ENCODE results near the gene TMEM91. TPM values are rescaled to one million over a fixed set of nuclear protein-coding genes. Genes with fewer than 3 reads are reported as not detected.
"Not testable (repeated sequence)": the region's sequence is repeated elsewhere in the genome, so short reads cannot be mapped to it uniquely, and the experiment has no call there.

TMEM91 gene
- total RNA-seq, 3 donors from 2014 or later = 1.2 to 2.4 (median 1.5) TPM

GRCh38 chr19:41377977-41378709 is 1.8 kb downstream of the TMEM91 start:
- Mint-ChIP-seq H3K4me1 (ENCODE audit: low read depth) (peaks cover 10% of the 10 kb centered on the region), H3K27me3 (ENCODE audit: low read depth) (no peaks in the 10 kb centered on the region), H3K9me3 (no peaks in the 10 kb centered on the region), H3K4me3 (no peak overlapping the region), H3K36me3 (ENCODE audit: insufficient read depth) (peaks cover 3% of the 10 kb centered on the region)
- ATAC-seq (peak; percentile 54 to 58), DNase-seq (no peak)

GRCh38 chr19:41381536-41381935 is 5.2 kb downstream of the TMEM91 start:
- not testable (repeated sequence) for DNase-seq, ATAC-seq, H3K4me3 Mint-ChIP-seq

DNA sequence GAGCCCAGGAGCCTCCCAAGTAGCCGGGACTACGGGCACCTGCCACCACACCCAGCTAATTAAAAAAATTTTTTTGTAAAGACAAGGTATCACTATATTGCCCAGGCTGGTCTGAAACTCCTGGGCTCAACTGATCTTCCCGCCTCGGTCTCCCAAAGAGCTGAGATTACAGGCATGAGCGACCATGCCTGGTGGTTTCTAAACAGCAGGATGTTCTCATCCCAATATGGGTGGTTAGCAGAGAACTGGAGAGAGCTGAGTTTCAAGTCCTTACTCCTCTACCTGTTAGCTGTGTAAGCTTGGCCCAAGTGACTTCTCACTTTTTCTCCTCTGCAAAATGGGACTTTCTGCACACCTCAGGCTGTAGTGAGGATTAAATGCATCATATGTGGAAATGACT is 8.0 kb downstream of the TMEM91 start:
- Mint-ChIP-seq H3K4me1 (ENCODE audit: low read depth) (no peaks in the 10 kb centered on the region), H3K4me3 (no peak overlapping the region), H3K9me3 (no peaks in the 10 kb centered on the region), H3K27me3 (ENCODE audit: low read depth) (no peaks in the 10 kb centered on the region), H3K36me3 (ENCODE audit: insufficient read depth) (peaks cover 10% of the 10 kb centered on the region)
- DNase-seq (no peak), ATAC-seq (no peak)

More at GRCh38 chr19:41381536-41381935, 5.2 kb downstream of the TMEM91 start:
- not testable (repeated sequence) for H3K36me3 Mint-ChIP-seq (ENCODE audit: insufficient read depth); H3K9me3 Mint-ChIP-seq; H3K4me1 Mint-ChIP-seq (ENCODE audit: low read depth); H3K27me3 Mint-ChIP-seq (ENCODE audit: low read depth)

- DNase-seq (no peak), ATAC-seq (no peak)
- no peaks in the 10 kb centered on the region for H3K4me1 Mint-ChIP-seq (ENCODE audit: low read depth)
- H3K36me3 Mint-ChIP-seq (ENCODE audit: insufficient read depth) = peaks cover 20% of the 10 kb centered on the region
- no peak overlapping the region for H3K4me3 Mint-ChIP-seq
- H3K27me3 Mint-ChIP-seq (ENCODE audit: low read depth) = no peaks in the 10 kb centered on the region
- no peaks in the 10 kb centered on the region for H3K9me3 Mint-ChIP-seq
These were observed 10.1 kb downstream of the TMEM91 start for GRCh38 chr19:41386442-41386841.

- no peak overlapping the region for H3K4me3 Mint-ChIP-seq
These were observed 15.3 kb downstream of the TMEM91 start for GRCh38 chr19:41391618-41392017.

DNA sequence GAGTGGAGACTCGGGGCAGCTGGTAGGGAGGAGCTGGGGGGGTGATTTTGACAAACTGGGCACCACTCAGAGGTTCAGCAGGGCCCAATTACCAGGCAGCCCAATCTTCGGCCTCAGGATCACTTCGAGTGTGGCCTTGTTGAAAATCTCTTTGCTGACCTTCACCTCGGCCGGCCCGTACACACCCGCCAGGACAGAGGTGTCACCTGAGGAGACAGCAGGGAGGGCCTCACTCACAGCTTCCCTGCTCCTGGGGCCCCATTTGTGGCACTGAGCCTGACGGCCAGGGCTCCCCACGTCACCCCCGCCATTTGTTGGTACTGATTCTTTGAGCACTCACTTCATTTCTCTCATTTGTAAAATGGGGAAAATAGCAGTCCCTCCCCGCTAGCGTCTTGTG is 16.4 kb downstream of the TMEM91 start:
- Mint-ChIP-seq H3K9me3 (no peaks in the 10 kb centered on the region), H3K4me3 (no peak overlapping the region), H3K27me3 (ENCODE audit: low read depth) (no peaks in the 10 kb centered on the region), H3K4me1 (ENCODE audit: low read depth) (peaks cover 14% of the 10 kb centered on the region), H3K36me3 (ENCODE audit: insufficient read depth) (peaks cover 25% of the 10 kb centered on the region)
- ATAC-seq = no peak
- DNase-seq = no peak

More at GRCh38 chr19:41391618-41392017, 15.3 kb downstream of the TMEM91 start:
- no peak for ATAC-seq
- no peaks in the 10 kb centered on the region for H3K27me3 Mint-ChIP-seq (ENCODE audit: low read depth)
- peaks cover 25% of the 10 kb centered on the region for H3K36me3 Mint-ChIP-seq (ENCODE audit: insufficient read depth)
- no peak for DNase-seq
- H3K4me1 Mint-ChIP-seq (ENCODE audit: low read depth) = peaks cover 12% of the 10 kb centered on the region
- no peaks in the 10 kb centered on the region for H3K9me3 Mint-ChIP-seq

GRCh38 chr19:41395355-41395754 is 19.0 kb downstream of the TMEM91 start:
- H3K4me3 Mint-ChIP-seq = peak overlapping the region; percentile 99
- H3K27me3 Mint-ChIP-seq (ENCODE audit: low read depth) = no peaks in the 10 kb centered on the region
- ATAC-seq = no peak
- peaks cover 22% of the 10 kb centered on the region for H3K36me3 Mint-ChIP-seq (ENCODE audit: insufficient read depth)
- no peak for DNase-seq
- peaks cover 31% of the 10 kb centered on the region for H3K4me1 Mint-ChIP-seq (ENCODE audit: low read depth)
- no peaks in the 10 kb centered on the region for H3K9me3 Mint-ChIP-seq

GRCh38 chr19:41397086-41398049 is 21.0 kb downstream of the TMEM91 start, which contains the start of the genes BCKDHA and EXOSC5:
Gene BCKDHA, plus strand, starts transcription at chr19:41397818. Its CDS starts 10 bp downstream, at chr19:41397828.
Gene EXOSC5, minus strand, starts transcription at chr19:41397359. Its CDS starts 31 bp downstream, at chr19:41397328.
- ATAC-seq = peak; percentile 98 to 99
- DNase-seq = peak; percentile 98
- Mint-ChIP-seq H3K9me3 (no peaks in the 10 kb centered on the region), H3K4me3 (peak within 1 kb of the TSS; percentile 99), H3K36me3 (ENCODE audit: insufficient read depth) (peaks cover 16% of the 10 kb centered on the region), H3K27me3 (ENCODE audit: low read depth) (no peaks in the 10 kb centered on the region), H3K4me1 (ENCODE audit: low read depth) (peaks cover 39% of the 10 kb centered on the region)

DNA sequence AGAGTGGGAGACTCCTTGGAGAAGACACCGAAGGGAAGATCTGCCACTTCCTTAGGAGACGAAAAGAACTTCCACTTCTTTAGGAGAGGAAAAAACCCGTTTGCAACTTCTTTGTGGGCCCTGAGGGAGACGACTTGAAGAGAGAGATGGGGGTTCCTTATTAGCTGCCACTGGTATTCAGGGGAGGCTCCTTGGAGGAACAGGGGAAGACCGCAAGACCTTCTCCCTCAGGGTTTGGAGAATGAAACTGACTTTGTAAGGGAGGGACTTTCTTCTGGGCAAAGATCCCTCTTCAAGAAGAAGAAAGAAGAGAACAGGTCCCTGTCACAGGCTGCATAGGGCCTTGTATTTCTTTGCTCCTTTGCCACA is 21.7 kb downstream of the TMEM91 start:
- Mint-ChIP-seq H3K36me3 (ENCODE audit: insufficient read depth) (peaks cover 14% of the 10 kb centered on the region), H3K4me1 (ENCODE audit: low read depth) (peaks cover 39% of the 10 kb centered on the region), H3K27me3 (ENCODE audit: low read depth) (no peaks in the 10 kb centered on the region), H3K4me3 (peak overlapping the region; percentile 99), H3K9me3 (no peaks in the 10 kb centered on the region)
- no peak for DNase-seq
- ATAC-seq = no peak

DNA sequence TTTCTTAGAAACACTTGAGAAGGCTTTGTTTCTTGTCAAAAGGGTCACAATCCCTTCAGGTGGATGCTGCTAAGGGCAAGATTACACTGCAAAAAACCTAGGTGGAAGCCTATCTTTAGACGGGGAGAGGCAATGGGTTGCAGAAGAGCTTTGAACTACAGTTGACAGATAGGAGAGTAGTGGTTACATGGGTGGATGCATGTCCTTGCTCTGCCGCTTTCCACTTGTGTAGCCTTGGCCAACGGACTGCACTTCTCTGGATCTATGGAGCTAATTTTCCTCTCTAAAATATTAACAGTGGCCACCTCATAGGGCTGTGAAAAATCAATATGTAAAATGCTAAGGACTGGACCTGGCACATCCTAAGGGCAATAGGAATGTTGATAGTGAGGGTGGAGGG is 22.3 kb downstream of the TMEM91 start:
- no peaks in the 10 kb centered on the region for H3K27me3 Mint-ChIP-seq (ENCODE audit: low read depth)
- peaks cover 14% of the 10 kb centered on the region for H3K36me3 Mint-ChIP-seq (ENCODE audit: insufficient read depth)
- DNase-seq (no peak), ATAC-seq (no peak)
- H3K4me1 Mint-ChIP-seq (ENCODE audit: low read depth) = peaks cover 39% of the 10 kb centered on the region
- H3K4me3 Mint-ChIP-seq = peak overlapping the region; percentile 99
- no peaks in the 10 kb centered on the region for H3K9me3 Mint-ChIP-seq

GRCh38 chr19:41399091-41399490 is 22.8 kb downstream of the TMEM91 start:
- Mint-ChIP-seq H3K27me3 (ENCODE audit: low read depth) (no peaks in the 10 kb centered on the region), H3K4me1 (ENCODE audit: low read depth) (peaks cover 41% of the 10 kb centered on the region), H3K36me3 (ENCODE audit: insufficient read depth) (peaks cover 14% of the 10 kb centered on the region), H3K9me3 (no peaks in the 10 kb centered on the region), H3K4me3 (peak overlapping the region; percentile 99)
- DNase-seq (no peak), ATAC-seq (no peak)

- no peak for ATAC-seq
- Mint-ChIP-seq H3K27me3 (ENCODE audit: low read depth) (no peaks in the 10 kb centered on the region), H3K9me3 (no peaks in the 10 kb centered on the region), H3K4me3 (no peak overlapping the region), H3K36me3 (ENCODE audit: insufficient read depth) (peaks cover 14% of the 10 kb centered on the region), H3K4me1 (ENCODE audit: low read depth) (peaks cover 41% of the 10 kb centered on the region)
- DNase-seq = no peak
These were observed 23.2 kb downstream of the TMEM91 start for GRCh38 chr19:41399525-41399924.

GRCh38 chr19:41401483-41401882 is 25.1 kb downstream of the TMEM91 start:
- no peaks in the 10 kb centered on the region for H3K27me3 Mint-ChIP-seq (ENCODE audit: low read depth)
- no peaks in the 10 kb centered on the region for H3K9me3 Mint-ChIP-seq
- no peak overlapping the region for H3K4me3 Mint-ChIP-seq
- ATAC-seq (no peak), DNase-seq (no peak)
- peaks cover 30% of the 10 kb centered on the region for H3K4me1 Mint-ChIP-seq (ENCODE audit: low read depth)
- peaks cover 5% of the 10 kb centered on the region for H3K36me3 Mint-ChIP-seq (ENCODE audit: insufficient read depth)

DNA sequence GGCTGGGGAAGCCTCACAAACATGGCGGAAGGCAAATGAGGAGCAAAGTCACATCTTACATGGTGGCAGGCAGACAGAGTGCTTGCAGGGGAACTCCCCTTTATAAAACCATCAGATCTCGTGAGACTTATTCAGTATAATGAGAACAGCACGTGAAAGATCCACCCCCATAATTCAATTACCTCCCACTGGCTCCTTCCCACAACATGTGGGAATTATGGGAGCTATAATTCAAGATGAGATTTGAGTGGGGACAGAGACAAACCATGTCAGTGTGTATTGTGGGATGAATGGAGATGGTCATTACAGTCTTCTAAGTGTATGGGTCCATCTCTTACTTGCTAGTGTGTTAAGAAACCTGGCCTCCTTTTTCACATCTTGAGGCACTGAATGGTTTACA is 25.7 kb downstream of the TMEM91 start:
- Mint-ChIP-seq H3K4me1 (ENCODE audit: low read depth) (peaks cover 29% of the 10 kb centered on the region), H3K27me3 (ENCODE audit: low read depth) (no peaks in the 10 kb centered on the region), H3K36me3 (ENCODE audit: insufficient read depth) (peaks cover 4% of the 10 kb centered on the region), H3K4me3 (no peak overlapping the region), H3K9me3 (no peaks in the 10 kb centered on the region)
- ATAC-seq (no peak), DNase-seq (no peak)

Measured in activated T-cell treated with anti-CD3 and anti-CD28 coated beads, Interleukin-2, amount 50 U/mL, for 4 hours (primary cell).